Tibial artery (tissue), 4 donors: ENCODE measurements around the gene SPATA12.

ENCODE experiments used
- DNase-seq, 2 donors: peaks; one replicate each; pipeline ENCODE4 v3.0.0-alpha.2; 2019
- H3K27ac ChIP-seq, 2 donors: fragments of 200-600 bp; sonication (generic) in 1 of 2; 1 replicate in 1 of 2; 2 replicates in 1 of 2; pipeline ENCODE4 v1.5.1; 2018 to 2019; ENCODE audit warnings: mild to moderate bottlenecking in 1 of 2
- H3K27me3 ChIP-seq, 2 donors: fragments of 200-600 bp; sonication (generic) in 1 of 2; one replicate each; pipeline versions ENCODE4 v1.5.1 to v1.6.0; 2016 to 2019
- H3K36me3 ChIP-seq, 3 donors: fragments of 200-600 bp; sonication (generic) in 2 of 3; one replicate each; pipeline ENCODE4 v1.5.1; 2016 to 2019; ENCODE audit warnings: mild to moderate bottlenecking in 2 of 3
- H3K4me1 ChIP-seq, 4 donors: fragments of 200-600 bp; sonication (generic) in 2 of 4; 1 replicate in 3 of 4; 2 replicates in 1 of 4; pipeline ENCODE4 v1.5.1; 2016 to 2019
- H3K4me3 ChIP-seq, 2 donors: fragments of 200-600 bp; sonication (generic) in 1 of 2; 1 replicate in 1 of 2; 2 replicates in 1 of 2; pipeline ENCODE4 v1.5.1; 2018 to 2019; ENCODE audit warnings: mild to moderate bottlenecking in 2 of 2
- H3K9me3 ChIP-seq, 3 donors: fragments of 200-600 bp; sonication (generic) in 1 of 3; one replicate each; pipeline ENCODE4 v1.5.1; 2016 to 2019
- intact Hi-C: fragments of 100-400 bp; cut with DNase I; formaldehyde crosslinking; loops from one replicate; pipeline ENCODE4 v1.15.0; 2023; ENCODE audit warnings: low total_unique reads
- TF ChIP-seq, protein P1 (sequence below), 2 experiments: fragments of 200-600 bp in 1 of 2; fragments of 450-650 bp in 1 of 2; IDR thresholded peaks; one replicate each; pipeline ENCODE4 v1.5.1; 2017 to 2019; ENCODE audit warnings: antibody characterized with exemption in 2 of 2, mild to moderate bottlenecking in 1 of 2, moderate library complexity in 1 of 2

The SPATA12 gene

GRCh38 chr3:57029924-57030323 is 30.5 kb upstream of the SPATA12 start:
- Histone ChIP-seq H3K9me3 (no peaks in the 10 kb centered on the region), H3K27me3 (no peaks in the 10 kb centered on the region), H3K27ac (no peak overlapping the region), H3K36me3 (peaks cover 0 to 6% (median 0%) of the 10 kb centered on the region in 3 donors), H3K4me1 (no peaks in the 10 kb centered on the region), H3K4me3 (no peak overlapping the region)
- intact Hi-C loops: no loop called here
- TF ChIP-seq, protein P1, sequence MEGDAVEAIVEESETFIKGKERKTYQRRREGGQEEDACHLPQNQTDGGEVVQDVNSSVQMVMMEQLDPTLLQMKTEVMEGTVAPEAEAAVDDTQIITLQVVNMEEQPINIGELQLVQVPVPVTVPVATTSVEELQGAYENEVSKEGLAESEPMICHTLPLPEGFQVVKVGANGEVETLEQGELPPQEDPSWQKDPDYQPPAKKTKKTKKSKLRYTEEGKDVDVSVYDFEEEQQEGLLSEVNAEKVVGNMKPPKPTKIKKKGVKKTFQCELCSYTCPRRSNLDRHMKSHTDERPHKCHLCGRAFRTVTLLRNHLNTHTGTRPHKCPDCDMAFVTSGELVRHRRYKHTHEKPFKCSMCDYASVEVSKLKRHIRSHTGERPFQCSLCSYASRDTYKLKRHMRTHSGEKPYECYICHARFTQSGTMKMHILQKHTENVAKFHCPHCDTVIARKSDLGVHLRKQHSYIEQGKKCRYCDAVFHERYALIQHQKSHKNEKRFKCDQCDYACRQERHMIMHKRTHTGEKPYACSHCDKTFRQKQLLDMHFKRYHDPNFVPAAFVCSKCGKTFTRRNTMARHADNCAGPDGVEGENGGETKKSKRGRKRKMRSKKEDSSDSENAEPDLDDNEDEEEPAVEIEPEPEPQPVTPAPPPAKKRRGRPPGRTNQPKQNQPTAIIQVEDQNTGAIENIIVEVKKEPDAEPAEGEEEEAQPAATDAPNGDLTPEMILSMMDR (IDR thresholded peaks at IDR 0.05): no peak
- DNase-seq: no peak

- H3K27me3 ChIP-seq: no peaks in the 10 kb centered on the region
- no peak overlapping the region for H3K27ac ChIP-seq
- no peak for DNase-seq
- intact Hi-C loops: no loop called here
- no peak overlapping the region for H3K4me3 ChIP-seq
- H3K9me3 ChIP-seq: no peaks in the 10 kb centered on the region
- H3K36me3 ChIP-seq: peaks cover 0 to 6% (median 0%) of the 10 kb centered on the region in 3 donors
- TF ChIP-seq, protein P1 (IDR thresholded peaks at IDR 0.05): no peak
- H3K4me1 ChIP-seq: no peaks in the 10 kb centered on the region
Observed at GRCh38 chr3:57030721-57031120, 29.7 kb upstream of the SPATA12 start.

GRCh38 chr3:57031631-57032541 is 28.6 kb upstream of the SPATA12 start:
- no peak for DNase-seq
- H3K9me3 ChIP-seq: no peaks in the 10 kb centered on the region
- no peaks in the 10 kb centered on the region for H3K4me1 ChIP-seq
- intact Hi-C loops: no loop called here
- H3K4me3 ChIP-seq: no peak overlapping the region
- no peaks in the 10 kb centered on the region for H3K27me3 ChIP-seq
- TF ChIP-seq, protein P1 (IDR thresholded peaks at IDR 0.05): no peak
- H3K27ac ChIP-seq: no peak overlapping the region
- H3K36me3 ChIP-seq: peaks cover 0 to 6% (median 0%) of the 10 kb centered on the region in 3 donors

- intact Hi-C loops: no loop called here
- H3K9me3 ChIP-seq: no peaks in the 10 kb centered on the region
- H3K4me3 ChIP-seq: no peak overlapping the region
- no peaks in the 10 kb centered on the region for H3K4me1 ChIP-seq
- H3K27ac ChIP-seq: no peak overlapping the region
- TF ChIP-seq, protein P1 (IDR thresholded peaks at IDR 0.05): no peak
- peaks cover 0 to 6% (median 0%) of the 10 kb centered on the region in 3 donors for H3K36me3 ChIP-seq
- no peak for DNase-seq
- H3K27me3 ChIP-seq: no peaks in the 10 kb centered on the region
Observed at GRCh38 chr3:57036952-57037351, 23.5 kb upstream of the SPATA12 start.

DNA sequence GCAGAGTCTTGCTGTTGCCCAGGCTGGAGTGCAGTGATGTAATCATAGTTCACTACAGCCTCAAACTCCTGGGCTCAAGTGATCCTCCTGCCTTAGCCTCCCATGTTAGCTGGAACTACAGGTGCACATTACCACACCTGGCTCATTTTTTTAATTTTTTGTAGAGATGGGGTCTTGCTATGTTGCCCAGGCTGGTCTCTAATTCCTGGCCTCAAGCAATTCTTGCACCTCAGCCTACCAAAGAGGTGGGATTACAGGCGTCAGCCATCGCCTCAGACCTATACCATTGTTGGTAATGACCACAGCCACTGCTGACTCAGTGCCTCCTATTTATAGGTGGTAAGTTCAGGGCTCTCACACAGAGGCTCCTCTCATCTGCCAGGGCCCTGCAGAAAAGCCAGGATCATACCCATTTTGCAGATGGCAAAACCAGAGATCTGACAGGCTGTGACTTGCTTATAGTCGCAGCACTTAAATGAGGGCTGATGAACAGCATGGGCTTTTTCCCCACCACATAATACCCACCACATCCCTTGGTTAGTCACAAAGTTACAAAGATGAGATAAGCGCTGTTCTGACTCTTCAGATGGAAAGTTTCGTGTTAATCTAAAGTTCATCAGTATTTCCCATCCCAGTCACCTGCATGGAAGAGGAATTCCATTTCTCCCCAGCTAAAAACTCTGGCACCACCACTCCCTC is 21.8 kb upstream of the SPATA12 start:
- intact Hi-C loops: no loop called here
- Histone ChIP-seq H3K36me3 (no peaks in the 10 kb centered on the region), H3K9me3 (no peaks in the 10 kb centered on the region), H3K27ac (no peak overlapping the region), H3K4me1 (no peaks in the 10 kb centered on the region), H3K4me3 (no peak overlapping the region), H3K27me3 (no peaks in the 10 kb centered on the region)
- no peak for DNase-seq
- TF ChIP-seq, protein P1 (IDR thresholded peaks at IDR 0.05): no peak
